ENCODE measurements around the gene SLC16A12.

The SLC16A12 gene

DNA sequence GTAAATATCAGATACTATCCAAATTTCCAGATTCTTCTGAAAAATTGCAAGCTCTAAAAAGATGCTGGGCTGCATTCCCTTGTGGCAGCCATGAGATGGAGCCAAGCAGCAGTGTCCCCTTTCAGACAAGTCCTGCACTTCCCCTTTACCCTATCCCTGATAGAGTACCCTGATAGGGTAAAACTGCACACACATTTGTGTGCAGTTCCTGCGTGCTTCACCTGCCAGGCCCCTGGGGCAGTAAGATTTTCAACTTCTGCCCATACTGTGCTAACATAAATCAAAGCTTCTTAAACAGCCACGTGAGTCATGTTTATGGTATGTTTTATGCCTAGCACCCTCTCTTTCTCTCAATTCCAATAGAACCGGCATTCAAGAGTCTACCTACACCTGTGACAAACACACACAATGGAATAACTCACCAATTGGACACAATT lies 68.8 kb downstream of the SLC16A12 start:
- Histone ChIP-seq H2AFZ (ENCODE audit: low read depth, low read length) (no peak overlapping the region), H3K27ac (ENCODE audit: low read length) (no peak overlapping the region), H3K36me3 (replicated peaks; ENCODE audit: low read depth, low read length) (no peaks in the 10 kb centered on the region), H3K9ac (ENCODE audit: low read length) (no peak overlapping the region), H3K9me3 (ENCODE audit: insufficient read depth, low read length) (no peaks in the 10 kb centered on the region), H3K4me3 (ENCODE audit: low read length) (no peak overlapping the region), H4K20me1 (ENCODE audit: insufficient read depth, low read length) (no peaks in the 10 kb centered on the region), H3K4me2 (ENCODE audit: low read length) (no peak overlapping the region), H3K4me1 (ENCODE audit: low read length) (no peaks in the 10 kb centered on the region), H3K27me3 (ENCODE audit: low read depth, low read length) (no peaks in the 10 kb centered on the region), H3K79me2 (ENCODE audit: low read length) (no peaks in the 10 kb centered on the region)
- TF ChIP-seq EZH2phosphoT487 (IDR thresholded peaks at IDR 0.05; ENCODE audit: low read depth) = no peak
- TF ChIP-seq, protein P1, sequence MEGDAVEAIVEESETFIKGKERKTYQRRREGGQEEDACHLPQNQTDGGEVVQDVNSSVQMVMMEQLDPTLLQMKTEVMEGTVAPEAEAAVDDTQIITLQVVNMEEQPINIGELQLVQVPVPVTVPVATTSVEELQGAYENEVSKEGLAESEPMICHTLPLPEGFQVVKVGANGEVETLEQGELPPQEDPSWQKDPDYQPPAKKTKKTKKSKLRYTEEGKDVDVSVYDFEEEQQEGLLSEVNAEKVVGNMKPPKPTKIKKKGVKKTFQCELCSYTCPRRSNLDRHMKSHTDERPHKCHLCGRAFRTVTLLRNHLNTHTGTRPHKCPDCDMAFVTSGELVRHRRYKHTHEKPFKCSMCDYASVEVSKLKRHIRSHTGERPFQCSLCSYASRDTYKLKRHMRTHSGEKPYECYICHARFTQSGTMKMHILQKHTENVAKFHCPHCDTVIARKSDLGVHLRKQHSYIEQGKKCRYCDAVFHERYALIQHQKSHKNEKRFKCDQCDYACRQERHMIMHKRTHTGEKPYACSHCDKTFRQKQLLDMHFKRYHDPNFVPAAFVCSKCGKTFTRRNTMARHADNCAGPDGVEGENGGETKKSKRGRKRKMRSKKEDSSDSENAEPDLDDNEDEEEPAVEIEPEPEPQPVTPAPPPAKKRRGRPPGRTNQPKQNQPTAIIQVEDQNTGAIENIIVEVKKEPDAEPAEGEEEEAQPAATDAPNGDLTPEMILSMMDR (IDR thresholded peaks at IDR 0.05; ENCODE audit: low read depth, low read length) = peak; percentile 57

DNA sequence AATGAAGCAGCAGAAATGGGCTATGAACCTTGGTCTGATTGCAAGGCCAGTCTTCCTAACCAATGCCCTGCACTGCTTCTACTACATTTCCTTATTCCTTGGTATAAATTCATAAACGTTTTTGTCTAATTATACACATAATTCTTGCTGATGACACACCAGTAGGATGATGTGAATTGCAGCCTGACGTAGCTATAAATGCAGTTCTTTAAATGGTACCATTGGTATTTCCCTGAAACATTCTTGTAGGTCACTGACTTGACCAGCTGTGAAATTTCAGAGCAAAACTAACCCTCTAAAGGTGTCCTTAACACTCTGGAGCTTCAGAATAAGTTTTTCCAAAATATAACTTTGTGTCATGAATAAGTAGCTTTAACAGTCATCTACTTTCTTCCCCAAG lies 70.2 kb downstream of the SLC16A12 start:
- Histone ChIP-seq H3K27ac (ENCODE audit: low read length) (no peak overlapping the region), H3K27me3 (ENCODE audit: low read depth, low read length) (no peaks in the 10 kb centered on the region), H3K36me3 (replicated peaks; ENCODE audit: low read depth, low read length) (no peaks in the 10 kb centered on the region), H3K4me2 (ENCODE audit: low read length) (no peak overlapping the region), H3K9me3 (ENCODE audit: insufficient read depth, low read length) (no peaks in the 10 kb centered on the region), H4K20me1 (ENCODE audit: insufficient read depth, low read length) (no peaks in the 10 kb centered on the region), H3K4me3 (ENCODE audit: low read length) (no peak overlapping the region), H2AFZ (ENCODE audit: low read depth, low read length) (no peak overlapping the region), H3K9ac (ENCODE audit: low read length) (no peak overlapping the region), H3K79me2 (ENCODE audit: low read length) (no peaks in the 10 kb centered on the region), H3K4me1 (ENCODE audit: low read length) (no peaks in the 10 kb centered on the region)
- TF ChIP-seq EZH2phosphoT487 (IDR thresholded peaks at IDR 0.05; ENCODE audit: low read depth) = no peak
- TF ChIP-seq, protein P1 (IDR thresholded peaks at IDR 0.05; ENCODE audit: low read depth, low read length) = no peak

DNA sequence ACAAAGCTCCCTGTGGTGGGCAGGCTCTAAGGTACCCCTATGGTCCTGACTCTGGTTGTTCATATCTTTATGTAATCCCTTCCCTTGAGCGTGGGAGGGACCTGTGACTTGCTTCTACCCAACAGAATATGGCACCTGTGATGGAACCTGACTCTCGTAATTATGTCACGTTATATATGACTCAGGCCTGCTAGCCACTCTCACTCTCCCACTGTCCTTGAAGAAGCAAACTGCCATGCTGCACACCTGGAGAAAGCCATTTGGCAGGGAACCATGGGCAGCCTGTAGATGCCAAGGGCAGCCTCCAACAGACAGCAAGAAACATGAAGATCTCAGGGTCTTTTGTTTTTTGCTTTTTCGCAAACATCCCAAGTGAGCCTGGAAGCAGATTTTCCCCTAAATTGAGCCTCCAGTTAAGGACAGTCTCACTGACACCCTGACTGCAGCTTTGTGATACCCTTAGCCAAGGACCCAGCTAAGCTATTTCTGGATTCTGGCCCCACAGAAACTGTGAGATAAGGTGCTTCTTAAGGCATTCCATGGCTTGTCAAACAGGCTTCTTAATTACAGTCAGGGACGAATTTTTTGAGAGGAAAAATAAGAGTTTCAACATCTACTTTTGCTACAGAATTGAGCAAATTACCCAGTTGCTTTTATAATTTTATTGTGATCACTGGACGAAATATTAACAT lies 71.4 kb downstream of the SLC16A12 start:
- H3K27ac ChIP-seq (ENCODE audit: low read length) = no peak overlapping the region
- no peak overlapping the region for H2AFZ ChIP-seq (ENCODE audit: low read depth, low read length)
- H3K4me3 ChIP-seq (ENCODE audit: low read length) = no peak overlapping the region
- H4K20me1 ChIP-seq (ENCODE audit: insufficient read depth, low read length) = no peaks in the 10 kb centered on the region
- no peaks in the 10 kb centered on the region for H3K27me3 ChIP-seq (ENCODE audit: low read depth, low read length)
- no peak for TF ChIP-seq EZH2phosphoT487 (IDR thresholded peaks at IDR 0.05; ENCODE audit: low read depth)
- TF ChIP-seq, protein P1 (IDR thresholded peaks at IDR 0.05; ENCODE audit: low read depth, low read length) = no peak
- no peaks in the 10 kb centered on the region for H3K79me2 ChIP-seq (ENCODE audit: low read length)
- H3K4me1 ChIP-seq (ENCODE audit: low read length) = no peaks in the 10 kb centered on the region
- H3K9ac ChIP-seq (ENCODE audit: low read length) = no peak overlapping the region
- H3K4me2 ChIP-seq (ENCODE audit: low read length) = no peak overlapping the region
- H3K36me3 ChIP-seq (replicated peaks; ENCODE audit: low read depth, low read length) = no peaks in the 10 kb centered on the region
- H3K9me3 ChIP-seq (ENCODE audit: insufficient read depth, low read length) = no peaks in the 10 kb centered on the region

DNA sequence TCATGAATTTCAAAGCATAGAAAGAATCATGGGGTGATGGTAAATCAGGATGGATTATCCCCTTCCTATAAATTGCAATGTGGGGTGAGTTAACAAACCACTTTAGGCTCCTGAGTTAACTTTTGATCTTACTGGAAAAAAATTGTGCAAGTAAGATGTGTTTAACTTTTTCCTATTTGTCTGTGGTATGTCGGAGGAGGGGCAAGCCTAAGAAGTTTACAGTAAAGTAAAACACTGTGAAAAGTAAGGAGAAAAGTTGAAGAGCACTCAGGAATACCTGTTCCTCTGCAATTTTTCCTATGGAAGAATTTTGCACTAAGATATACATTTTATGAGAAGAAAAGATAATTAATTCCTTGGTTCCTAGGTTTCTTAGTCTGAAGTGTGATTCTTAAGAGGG lies 76.6 kb downstream of the SLC16A12 start:
- Histone ChIP-seq H3K36me3 (replicated peaks; ENCODE audit: low read depth, low read length) (no peaks in the 10 kb centered on the region), H3K9ac (ENCODE audit: low read length) (no peak overlapping the region), H4K20me1 (ENCODE audit: insufficient read depth, low read length) (no peaks in the 10 kb centered on the region), H3K4me2 (ENCODE audit: low read length) (no peak overlapping the region), H3K9me3 (ENCODE audit: insufficient read depth, low read length) (no peaks in the 10 kb centered on the region), H2AFZ (ENCODE audit: low read depth, low read length) (no peak overlapping the region), H3K27me3 (ENCODE audit: low read depth, low read length) (no peaks in the 10 kb centered on the region), H3K4me3 (ENCODE audit: low read length) (no peak overlapping the region), H3K4me1 (ENCODE audit: low read length) (peaks cover 9% of the 10 kb centered on the region), H3K27ac (ENCODE audit: low read length) (no peak overlapping the region), H3K79me2 (ENCODE audit: low read length) (no peaks in the 10 kb centered on the region)
- no peak for TF ChIP-seq EZH2phosphoT487 (IDR thresholded peaks at IDR 0.05; ENCODE audit: low read depth)
- TF ChIP-seq, protein P1 (IDR thresholded peaks at IDR 0.05; ENCODE audit: low read depth, low read length) = no peak
